HEK293 (cell line): ENCODE data around the gene ATXN10.

Source experiments
- CTCF ChIP-seq: fragments of 450-650 bp; formaldehyde crosslinking; IDR thresholded peaks from 2 replicates; pipeline ENCODE4 v1.5.1; 2016; ENCODE audit warnings: missing biosample characterization, missing genetic modification characterization
- INSM2 ChIP-seq: fragments of 450-650 bp; formaldehyde crosslinking; IDR thresholded peaks from 2 replicates; pipeline ENCODE4 v1.5.1; 2016; ENCODE audit warnings: missing biosample characterization, missing genetic modification characterization
- SETDB1 ChIP-seq: IDR thresholded peaks from one replicate; pipeline ENCODE4 v1.6.1; 2017; ENCODE audit warnings: mild to moderate bottlenecking, low read length, moderate library complexity, mixed read lengths; ENCODE audit not compliant: insufficient read length
- ZNF138 ChIP-seq: fragments of 450-650 bp; formaldehyde crosslinking; IDR thresholded peaks from 2 replicates; pipeline ENCODE4 v1.5.1; 2016; ENCODE audit warnings: missing biosample characterization, missing genetic modification characterization, borderline replicate concordance
- ZNF274 ChIP-seq, 2 experiments: fragments of 200-500 bp in 1 of 2; fragments of 450-650 bp in 1 of 2; sonication (Bioruptor generic) in 1 of 2; formaldehyde crosslinking in 1 of 2; IDR thresholded peaks; 2 replicates each; pipeline versions ENCODE4 v1.5.1 to v1.6.1; 2014 to 2016; ENCODE audit warnings: borderline replicate concordance in 1 of 2, inconsistent platforms in 1 of 2, low read length in 1 of 2, missing biosample characterization in 1 of 2, missing genetic modification characterization in 1 of 2
- ZNF518A ChIP-seq: fragments of 450-650 bp; formaldehyde crosslinking; conservative IDR thresholded peaks from 2 replicates; pipeline ENCODE4 v1.5.1; 2016; ENCODE audit warnings: low read depth, missing biosample characterization, missing genetic modification characterization
- ZNF548 ChIP-seq: fragments of 450-650 bp; formaldehyde crosslinking; IDR thresholded peaks from 2 replicates; pipeline ENCODE4 v1.5.1; 2016; ENCODE audit warnings: missing biosample characterization, missing genetic modification characterization
- ZNF747 ChIP-seq: fragments of 450-650 bp; formaldehyde crosslinking; IDR thresholded peaks from 2 replicates; pipeline ENCODE4 v1.5.1; 2016; ENCODE audit warnings: missing biosample characterization, missing genetic modification characterization
- ZNF76 ChIP-seq: fragments of 450-650 bp; formaldehyde crosslinking; IDR thresholded peaks from 2 replicates; pipeline ENCODE4; 2016; ENCODE audit warnings: low read depth, missing biosample characterization, missing genetic modification characterization, borderline replicate concordance
- ZNF830 ChIP-seq: fragments of 450-650 bp; IDR thresholded peaks from 2 replicates; pipeline ENCODE4 v1.5.0; 2018; ENCODE audit warnings: missing biosample characterization, missing genetic modification characterization, low read depth, mild to moderate bottlenecking, moderate library complexity

DNA sequence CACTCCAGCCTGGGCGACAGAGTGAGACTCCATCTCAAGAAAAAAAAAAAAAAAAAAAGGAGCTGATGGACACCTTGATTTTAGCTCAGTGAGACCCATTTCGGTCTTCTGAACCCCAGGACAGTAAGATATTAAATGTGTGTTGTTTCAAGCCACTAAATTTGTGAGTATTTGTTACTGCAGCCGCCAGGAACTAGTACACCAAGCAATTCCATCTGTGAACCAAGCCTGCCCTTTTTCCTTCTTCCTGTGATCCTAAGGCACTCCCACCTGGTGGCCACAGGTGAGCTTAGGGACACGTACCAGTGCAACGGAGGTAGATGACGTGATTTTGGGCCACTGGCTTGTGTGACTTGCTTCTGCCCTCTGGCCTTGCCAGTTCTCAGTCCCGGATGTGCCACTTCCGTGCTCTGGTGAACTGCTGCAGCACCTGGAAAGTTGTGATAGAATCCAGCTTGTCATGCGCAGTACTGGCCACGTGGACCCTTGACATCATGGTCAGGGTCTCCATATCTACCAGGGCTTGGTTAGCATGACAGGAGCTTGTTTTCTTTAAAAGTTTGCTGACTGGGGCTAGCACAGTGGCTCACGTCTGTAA lies 19.6 kb upstream of the ATXN10 start:
- no peak for TF ChIP-seq ZNF518A (tag by site-specific recombination)
- TF ChIP-seq ZNF830: no peak
- no peak for TF ChIP-seq ZNF76 (tag by site-specific recombination)
- TF ChIP-seq ZNF138 (tag by site-specific recombination): no peak
- no peak for TF ChIP-seq CTCF (tag by site-specific recombination)
- TF ChIP-seq SETDB1: no peak
- TF ChIP-seq ZNF747 (tag by site-specific recombination): no peak
- TF ChIP-seq INSM2: no peak
- no peak for TF ChIP-seq ZNF274 (IDR thresholded peaks at IDR 0.05; ENCODE audit: low read length)
- no peak for TF ChIP-seq ZNF274 (tag by site-specific recombination; IDR thresholded peaks at IDR 0.05; ENCODE audit: borderline replicate concordance)
- no peak for TF ChIP-seq ZNF548 (tag by site-specific recombination)
